Measurements from ENCODE around the gene MIEN1.
"Not testable (repeated sequence)": the region's sequence is repeated elsewhere in the genome, so short reads cannot be mapped to it uniquely, and the experiment has no call there.

Gene MIEN1

GRCh38 chr17:39715375-39716072, 14.8 kb downstream of the MIEN1 start:
- DNase-seq: no peak

- DNase-seq: no peak
Observed at GRCh38 chr17:39714234-39714633, 16.1 kb downstream of the MIEN1 start.

- DNase-seq: no peak
Observed at GRCh38 chr17:39711851-39712250, 18.5 kb downstream of the MIEN1 start.

GRCh38 chr17:39711071-39711470, 19.3 kb downstream of the MIEN1 start:
- DNase-seq: not testable (repeated sequence)

DNA sequence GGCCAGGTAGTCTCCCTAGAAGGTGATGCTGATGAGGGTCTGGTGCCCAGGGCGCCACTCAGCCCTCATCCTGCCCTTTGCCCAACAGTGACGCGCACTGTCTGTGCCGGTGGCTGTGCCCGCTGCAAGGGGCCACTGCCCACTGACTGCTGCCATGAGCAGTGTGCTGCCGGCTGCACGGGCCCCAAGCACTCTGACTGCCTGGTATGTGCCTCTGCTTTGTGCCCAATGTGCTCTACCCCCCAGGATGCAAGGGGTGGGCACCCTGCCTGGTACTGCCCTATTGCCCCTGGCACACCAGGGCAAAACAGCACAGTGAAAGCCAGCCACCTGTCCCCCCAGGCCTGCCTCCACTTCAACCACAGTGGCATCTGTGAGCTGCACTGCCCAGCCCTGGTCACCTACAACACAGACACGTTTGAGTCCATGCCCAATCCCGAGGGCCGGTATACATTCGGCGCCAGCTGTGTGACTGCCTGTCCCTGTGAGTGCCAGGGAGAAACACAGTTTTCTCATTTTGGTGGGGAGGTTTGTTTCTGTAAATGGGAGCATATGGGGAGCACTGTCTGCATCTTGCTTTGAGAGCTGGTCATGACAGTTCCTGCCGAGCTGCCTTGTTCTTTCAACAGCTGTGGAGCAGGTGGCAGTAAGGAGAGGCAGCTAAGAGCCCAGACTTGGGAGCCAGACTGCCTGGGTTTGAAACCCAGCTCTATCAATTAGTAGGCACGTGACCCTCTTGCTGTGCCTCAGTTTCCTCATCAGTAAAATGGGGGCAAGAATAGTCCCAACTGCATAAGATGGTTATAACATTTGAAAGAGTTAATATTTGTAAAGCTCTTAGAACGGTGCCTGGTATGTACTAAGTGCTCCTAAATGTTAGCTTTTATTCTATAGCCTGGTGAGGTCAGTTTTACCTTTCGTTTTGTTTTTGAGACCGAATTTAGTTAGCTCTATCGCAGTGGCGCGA, 20.1 kb downstream of the MIEN1 start:
- no peak for DNase-seq

- DNase-seq: no peak
Observed at GRCh38 chr17:39709319-39709997, 20.9 kb downstream of the MIEN1 start.

- no peak for DNase-seq
Observed at GRCh38 chr17:39706921-39707337, 23.4 kb downstream of the MIEN1 start.

DNA sequence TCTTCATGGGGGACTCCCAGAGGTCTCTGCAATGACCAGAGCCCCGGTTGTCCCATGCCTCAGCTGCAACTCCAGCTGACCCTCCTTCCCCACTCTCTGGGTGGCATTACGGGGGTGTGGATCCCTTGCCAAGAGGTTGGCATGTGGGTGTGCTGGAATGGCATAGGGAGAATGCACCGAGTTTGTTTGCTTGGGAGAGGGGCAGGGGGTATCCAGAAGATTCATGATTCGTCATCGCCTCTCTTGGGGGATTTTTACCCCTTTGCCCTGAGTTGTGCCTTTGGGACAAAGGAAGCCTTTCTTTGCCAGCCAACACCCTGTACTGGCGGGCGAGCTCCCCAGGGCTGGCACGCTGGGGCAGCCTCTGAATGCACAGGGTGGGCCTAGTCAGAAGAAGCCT, 23.9 kb downstream of the MIEN1 start:
- DNase-seq: no peak

- no peak for DNase-seq
Observed at GRCh38 chr17:39705786-39706348, 24.5 kb downstream of the MIEN1 start.

- no peak for DNase-seq
Observed at GRCh38 chr17:39704821-39705551, 25.3 kb downstream of the MIEN1 start.

- DNase-seq: no peak
Observed at GRCh38 chr17:39703913-39704312, 26.4 kb downstream of the MIEN1 start.

- no peak for DNase-seq
Observed at GRCh38 chr17:39702901-39703893, 27.1 kb downstream of the MIEN1 start.

- no peak for DNase-seq
Observed at GRCh38 chr17:39701784-39702422, 28.4 kb downstream of the MIEN1 start.

DNA sequence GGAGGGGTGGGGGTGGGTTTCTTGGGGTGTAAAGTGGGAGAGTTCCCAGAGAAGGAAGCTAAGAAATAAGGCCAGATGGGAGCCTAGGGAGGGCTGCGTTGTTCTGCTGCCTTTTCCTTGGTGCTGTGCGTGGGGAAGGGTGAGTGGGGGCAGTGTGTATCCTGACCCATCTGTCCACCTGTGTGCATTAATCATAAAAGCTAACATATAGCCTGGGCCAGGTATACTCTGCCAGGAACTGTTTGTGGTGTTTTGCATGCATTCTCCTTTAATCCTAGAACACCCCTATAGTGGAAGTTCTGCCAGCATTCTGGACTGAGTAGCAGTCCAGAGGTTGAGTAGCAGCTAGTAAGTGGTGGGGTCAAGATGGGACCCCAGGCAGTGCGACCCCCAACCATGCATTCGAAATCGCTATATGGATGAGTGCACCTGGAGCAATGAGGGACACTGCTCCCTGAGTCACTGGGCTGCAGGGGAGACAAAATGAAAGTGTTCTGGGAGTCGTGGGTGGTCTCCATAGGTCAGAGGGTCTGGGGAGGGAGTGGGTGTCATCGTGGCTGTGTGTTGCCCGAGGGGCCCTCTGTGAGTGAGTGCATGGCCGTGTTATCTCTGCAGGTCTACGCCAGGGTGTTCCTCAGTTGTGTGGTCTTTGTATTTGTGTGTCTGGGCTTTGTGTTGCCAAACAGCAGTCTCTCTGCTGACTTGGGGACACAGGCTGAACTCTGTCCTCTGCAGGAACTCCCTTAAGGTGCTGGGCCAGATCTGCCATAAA, 29.1 kb downstream of the MIEN1 start:
- DNase-seq: no peak

- no peak for DNase-seq
Observed at GRCh38 chr17:39700148-39700987, 30.0 kb downstream of the MIEN1 start.

- no peak for DNase-seq
Observed at GRCh38 chr17:39699818-39700147, 30.5 kb downstream of the MIEN1 start, which contains the start of gene ERBB2. Gene ERBB2 (plus strand): TSS chr17:39700064. CDS start chr17:39700239, 175 bp downstream.

DNA sequence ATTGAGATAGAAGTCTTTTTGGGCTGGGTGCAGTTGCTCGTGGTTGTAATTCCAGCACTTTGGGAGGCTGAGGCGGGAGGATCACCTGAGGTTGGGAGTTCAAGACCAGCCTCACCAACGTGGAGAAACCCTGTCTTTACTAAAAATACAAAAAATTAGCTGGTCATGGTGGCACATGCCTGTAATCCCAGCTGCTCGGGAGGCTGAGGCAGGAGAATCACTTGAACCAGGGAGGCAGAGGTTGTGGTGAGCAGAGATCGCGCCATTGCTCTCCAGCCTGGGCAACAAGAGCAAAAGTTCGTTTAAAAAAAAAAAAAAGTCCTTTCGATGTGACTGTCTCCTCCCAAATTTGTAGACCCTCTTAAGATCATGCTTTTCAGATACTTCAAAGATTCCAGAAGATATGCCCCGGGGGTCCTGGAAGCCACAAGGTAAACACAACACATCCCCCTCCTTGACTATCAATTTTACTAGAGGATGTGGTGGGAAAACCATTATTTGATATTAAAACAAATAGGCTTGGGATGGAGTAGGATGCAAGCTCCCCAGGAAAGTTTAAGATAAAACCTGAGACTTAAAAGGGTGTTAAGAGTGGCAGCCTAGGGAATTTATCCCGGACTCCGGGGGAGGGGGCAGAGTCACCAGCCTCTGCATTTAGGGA, 31.0 kb downstream of the MIEN1 start:
- not testable (repeated sequence) for DNase-seq

- no peak for DNase-seq
Observed at GRCh38 chr17:39697961-39698360, 32.4 kb downstream of the MIEN1 start.
